ENCODE data around the gene UBE2L6.
A peak's percentile ranks its signal among the peaks of the same experiment; 100 is the strongest.

Gene UBE2L6

DNA sequence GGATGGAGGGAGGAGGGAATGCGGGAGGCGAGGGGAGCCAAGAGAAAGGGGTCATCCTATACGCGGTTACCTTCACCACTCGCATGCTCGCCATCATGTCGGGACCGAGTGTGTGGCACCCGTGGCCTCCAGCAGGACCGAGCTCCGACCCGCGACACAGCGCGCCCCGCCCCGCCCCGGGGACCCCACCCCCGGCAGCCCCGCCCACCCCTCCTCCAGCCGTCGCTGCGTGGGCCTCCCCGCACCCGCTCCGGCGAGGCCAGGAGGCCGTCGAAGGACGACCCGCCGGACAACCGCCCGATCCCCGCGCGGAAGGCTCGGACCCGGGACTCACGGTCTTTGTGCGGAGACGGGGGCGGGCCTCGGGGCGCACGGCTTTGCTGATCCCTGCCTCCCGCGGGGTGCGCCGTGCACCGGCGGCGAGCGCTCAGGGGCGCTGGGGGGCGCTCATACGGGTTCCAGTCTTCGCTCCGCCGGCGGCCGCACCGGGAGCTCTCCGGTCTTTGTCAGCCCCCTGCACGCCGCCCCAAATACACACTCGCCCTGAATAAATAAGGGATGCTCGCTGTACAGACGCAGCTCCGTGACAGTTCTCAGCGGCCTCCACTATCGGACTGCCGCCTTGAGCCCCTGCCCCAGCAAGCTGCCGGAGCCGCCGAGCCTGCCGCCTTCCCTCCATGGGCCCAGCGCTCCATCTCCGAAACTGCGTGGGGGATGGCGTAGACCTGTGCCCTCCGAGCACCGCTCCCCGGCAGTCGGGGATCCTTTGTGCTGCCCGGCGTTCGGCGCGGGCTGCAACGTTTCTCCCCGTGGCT, at the start of gene UBE2L6:
Gene UBE2L6, minus strand, starts transcription at position 158 of the 815 bp plus-strand sequence. Its CDS starts 61 bp downstream, at position 97.
- peak; percentile 56 for DNase-seq (ENCODE audit: low spot score)

DNA sequence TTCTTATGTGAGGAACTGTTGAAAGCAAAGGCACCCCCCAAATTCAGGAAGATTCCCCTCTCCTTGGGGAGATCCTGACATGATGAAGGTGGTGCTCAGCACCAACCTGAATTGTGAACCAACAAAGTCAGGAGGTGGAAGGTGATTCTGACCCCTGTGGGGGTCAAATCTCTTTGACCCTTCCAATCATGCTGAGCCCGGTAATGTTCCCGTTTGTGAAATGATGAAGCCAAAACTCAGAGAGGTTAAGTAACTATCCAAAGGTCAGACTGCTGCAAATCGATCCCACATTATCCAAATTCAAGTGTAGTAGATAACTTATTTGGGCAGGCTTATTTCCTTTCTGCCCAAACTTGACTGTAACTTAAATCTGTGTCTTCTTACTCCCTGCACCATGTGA, 49.1 kb upstream of the UBE2L6 start:
- DNase-seq (ENCODE audit: low spot score) = no peak

DNA sequence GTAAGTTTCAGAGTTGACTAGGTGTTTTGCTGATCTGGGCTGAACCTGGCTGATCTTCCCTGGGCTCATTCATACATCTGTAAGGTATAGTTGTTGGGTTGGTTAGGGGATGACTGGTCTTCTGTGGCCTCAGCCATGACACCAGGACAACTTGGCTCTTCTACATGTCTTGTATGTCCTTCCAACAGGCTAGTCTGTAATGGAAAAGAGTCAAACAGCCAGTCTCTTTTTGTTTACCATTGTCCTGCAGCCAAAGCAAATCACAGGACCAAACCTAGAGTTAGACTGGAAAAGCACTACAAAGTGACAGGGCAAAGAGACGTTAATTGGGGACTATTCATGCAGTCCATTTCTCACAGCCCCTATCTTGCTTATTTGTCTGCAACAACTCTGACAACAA, 47.8 kb upstream of the UBE2L6 start:
- no peak for DNase-seq (ENCODE audit: low spot score)

DNA sequence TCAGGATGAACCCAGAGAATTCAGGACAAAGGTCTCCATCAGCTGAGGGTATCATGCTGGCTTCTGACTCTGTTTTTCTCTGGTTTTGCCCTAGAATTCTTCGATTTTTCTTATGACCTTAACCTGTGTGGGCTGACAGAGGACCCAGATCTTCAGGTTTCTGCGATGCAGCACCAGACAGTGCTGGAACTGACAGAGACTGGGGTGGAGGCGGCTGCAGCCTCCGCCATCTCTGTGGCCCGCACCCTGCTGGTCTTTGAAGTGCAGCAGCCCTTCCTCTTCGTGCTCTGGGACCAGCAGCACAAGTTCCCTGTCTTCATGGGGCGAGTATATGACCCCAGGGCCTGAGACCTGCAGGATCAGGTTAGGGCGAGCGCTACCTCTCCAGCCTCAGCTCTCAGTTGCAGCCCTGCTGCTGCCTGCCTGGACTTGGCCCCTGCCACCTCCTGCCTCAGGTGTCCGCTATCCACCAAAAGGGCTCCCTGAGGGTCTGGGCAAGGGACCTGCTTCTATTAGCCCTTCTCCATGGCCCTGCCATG, 46.8 kb upstream of the UBE2L6 start:
- no peak for DNase-seq (ENCODE audit: low spot score)

DNA sequence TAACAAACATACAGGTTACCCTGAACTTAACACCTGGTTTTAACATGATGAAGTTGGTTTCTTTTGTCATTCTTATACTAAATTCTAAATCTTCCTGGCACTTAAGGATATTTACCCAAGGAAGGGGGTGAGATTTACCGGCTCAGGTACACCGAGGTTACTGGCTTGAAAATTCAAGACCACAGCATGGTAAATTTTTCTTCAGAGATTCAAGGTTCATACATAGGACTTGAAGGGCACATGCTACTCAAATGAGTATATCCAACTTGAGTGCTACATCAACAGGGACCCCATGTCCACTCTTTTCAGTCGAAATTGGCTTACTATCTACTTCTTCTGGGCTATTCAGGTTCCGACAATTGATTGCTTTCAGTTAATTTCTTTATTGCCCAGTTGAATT, 42.7 kb upstream of the UBE2L6 start:
- no peak for DNase-seq (ENCODE audit: low spot score)

DNA sequence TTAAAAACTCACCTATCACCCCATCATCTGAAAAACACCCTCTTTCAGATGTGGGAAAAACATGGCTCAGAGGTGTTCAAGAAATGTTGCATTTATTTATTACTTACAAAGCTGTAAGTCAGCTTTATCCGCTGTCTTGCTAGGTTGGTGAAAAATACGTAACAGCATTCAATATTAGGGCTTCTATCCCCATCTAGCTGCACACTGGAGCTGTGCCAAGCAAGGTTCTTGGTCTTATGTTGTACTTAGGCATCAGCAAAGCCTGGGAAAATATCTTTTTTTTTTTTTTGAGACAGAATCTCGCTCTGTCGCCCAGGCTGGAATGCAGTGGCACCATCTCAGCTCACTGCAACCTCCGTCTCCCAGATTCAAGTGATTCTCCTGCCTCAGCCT, 37.6 kb upstream of the UBE2L6 start:
- no peak for DNase-seq (ENCODE audit: low spot score)

DNA sequence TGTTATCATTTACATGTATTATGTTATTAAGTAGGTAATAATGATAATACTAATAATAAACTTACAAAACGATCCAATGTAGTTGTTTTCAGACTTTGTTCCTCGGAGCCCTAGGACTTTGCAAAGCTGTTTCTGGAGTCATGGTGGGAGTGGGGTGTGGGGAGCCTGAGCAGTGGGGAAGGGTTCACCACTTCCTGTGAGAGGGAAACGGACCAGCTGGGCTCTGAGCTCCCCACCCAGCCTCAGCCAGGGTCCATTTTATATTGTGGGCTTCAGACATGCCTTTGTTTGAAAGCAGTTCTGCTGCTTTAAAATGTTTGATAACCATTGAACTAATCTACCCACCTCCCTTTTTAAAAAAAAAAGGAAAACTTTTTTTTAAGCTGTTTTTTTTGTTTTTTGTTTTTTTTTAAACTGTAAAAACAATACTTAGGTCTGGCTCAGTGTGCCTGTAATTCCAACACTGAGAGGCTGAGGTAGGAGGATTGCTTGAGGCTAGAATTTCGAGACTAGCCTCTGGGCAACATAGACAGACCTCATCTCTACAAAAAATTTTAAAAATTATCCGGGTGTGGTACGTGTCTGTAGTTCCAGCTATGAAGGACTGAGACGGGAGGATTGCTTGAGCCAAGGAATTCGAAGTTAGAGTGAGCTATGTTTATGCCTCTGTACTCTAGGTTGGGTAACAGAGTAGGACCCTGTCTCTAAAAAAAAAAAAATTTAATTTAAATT, 37.0 kb upstream of the UBE2L6 start:
- DNase-seq (ENCODE audit: low spot score) = no peak

DNA sequence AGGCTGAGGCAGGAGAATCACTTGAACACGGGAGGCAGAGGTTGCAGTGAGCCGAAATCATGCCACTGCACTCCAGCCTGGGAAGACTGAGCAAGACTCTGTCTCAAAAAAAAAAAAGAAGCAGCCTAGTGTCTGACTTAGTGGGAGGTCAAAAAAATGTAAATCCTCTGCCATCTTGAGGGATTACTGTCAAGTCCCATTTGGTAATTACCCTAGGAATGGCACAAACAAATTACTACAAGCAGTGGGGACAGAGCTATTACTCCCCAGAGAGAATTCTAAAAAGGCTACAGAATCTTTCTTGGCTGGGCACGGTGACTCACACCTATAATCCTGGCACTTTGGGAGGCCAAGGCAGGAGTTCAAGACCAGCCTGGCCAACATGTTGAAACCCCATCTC, 33.8 kb upstream of the UBE2L6 start:
- no peak for DNase-seq (ENCODE audit: low spot score)

DNA sequence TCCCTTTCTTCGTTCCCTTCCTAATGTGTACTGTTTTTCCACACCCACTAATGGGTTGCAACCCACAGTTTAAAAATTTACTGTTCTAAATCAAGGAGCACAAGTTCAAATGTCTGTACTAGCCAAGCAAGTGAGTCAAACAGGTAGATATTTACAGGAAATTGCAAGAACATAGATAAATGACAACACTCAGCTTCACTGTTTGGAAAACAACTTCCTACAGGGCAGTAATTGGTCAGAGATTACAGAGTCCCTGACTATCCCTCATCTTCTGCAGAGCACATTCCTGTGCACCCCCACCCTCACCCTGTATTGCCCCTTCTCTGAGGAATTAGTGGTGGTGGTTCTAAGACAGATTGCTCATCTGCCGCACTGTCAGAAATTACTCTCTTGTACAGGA, 31.9 kb upstream of the UBE2L6 start:
- DNase-seq (ENCODE audit: low spot score) = no peak

DNA sequence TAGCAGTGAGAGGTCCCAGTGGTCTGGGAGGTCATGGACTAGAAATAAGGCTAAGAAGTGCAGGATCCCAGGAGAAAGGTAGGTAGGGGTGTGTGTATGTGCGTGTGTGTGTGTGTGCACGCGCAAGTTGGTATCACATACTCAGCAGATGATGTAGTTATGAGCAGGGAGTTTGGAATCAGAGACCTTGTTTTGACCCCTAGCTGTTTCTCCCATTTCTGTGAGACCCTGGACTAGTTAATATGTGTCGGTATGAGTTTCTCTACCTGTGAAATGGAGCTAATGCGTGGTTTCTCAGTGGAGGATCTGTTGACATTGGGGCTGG, 31.3 kb upstream of the UBE2L6 start:
- DNase-seq (ENCODE audit: low spot score) = no peak

DNA sequence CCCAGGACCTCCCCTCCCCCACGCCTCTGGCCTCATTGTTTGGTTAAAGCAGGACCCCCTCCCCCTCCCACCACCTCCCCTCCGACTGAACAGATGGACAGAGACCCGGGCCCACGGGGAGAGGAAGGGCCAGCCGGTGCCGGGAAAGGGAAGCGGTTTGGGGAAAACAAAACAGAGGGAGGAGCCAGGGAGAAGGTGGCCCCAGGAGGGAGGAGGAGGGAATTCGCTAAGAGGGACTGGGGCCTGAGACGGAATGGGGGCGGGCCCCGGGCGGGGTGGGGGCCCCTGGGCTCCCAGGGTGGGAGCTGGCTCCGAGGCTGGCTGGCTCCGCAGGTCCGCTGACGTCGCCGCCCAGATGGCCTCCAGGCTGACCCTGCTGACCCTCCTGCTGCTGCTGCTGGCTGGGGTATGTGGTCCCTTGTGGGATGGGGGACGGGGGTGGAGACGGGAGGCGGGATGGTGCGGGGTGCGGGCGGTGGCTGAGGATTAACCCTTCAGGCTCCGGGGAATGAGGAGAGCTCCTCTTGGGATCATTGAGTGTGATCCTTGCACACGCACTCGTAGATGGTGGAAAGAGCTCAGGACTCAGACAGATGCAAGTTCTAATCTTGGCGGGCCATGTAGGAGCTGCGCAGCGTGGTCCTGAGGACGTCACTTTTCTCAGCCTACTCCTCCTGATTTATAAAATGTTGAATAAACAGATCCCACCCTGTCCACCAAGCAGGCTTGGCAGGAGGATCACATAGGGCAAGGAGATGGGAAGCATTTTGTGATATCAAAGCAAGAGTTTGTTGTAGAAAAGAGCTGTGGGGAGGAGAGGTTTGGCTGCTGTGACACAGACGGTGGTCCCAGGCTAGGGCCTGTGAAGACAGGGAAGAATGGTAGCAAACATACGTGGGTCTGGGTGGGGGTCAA, 30.7 kb upstream of the UBE2L6 start:
- no peak for DNase-seq (ENCODE audit: low spot score)

DNA sequence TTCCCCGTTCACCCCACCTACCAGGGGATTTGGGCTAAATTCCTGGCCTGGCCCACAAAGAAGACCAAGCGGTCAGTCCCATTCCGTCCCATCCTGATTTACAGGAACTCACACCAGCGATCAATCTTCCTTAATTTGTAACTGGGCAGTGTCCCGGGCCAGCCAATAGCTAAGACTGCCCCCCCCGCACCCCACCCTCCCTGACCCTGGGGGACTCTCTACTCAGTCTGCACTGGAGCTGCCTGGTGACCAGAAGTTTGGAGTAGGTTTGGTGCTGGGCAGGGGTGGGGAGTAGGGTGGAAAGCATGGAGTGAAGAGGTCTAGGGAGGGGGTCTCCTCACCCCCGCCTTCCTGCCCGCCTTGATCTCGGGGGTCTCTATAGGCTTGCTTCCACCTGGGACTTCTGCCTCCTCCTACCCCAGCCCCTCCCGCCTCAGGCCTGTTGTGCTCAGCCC, 30.0 kb upstream of the UBE2L6 start, which contains the start of gene SERPING1:
Gene SERPING1, plus strand, starts transcription at position 225 of the 455 bp plus-strand sequence. CDS start 586 bp downstream, outside the sequence.
- no peak for DNase-seq (ENCODE audit: low spot score)

DNA sequence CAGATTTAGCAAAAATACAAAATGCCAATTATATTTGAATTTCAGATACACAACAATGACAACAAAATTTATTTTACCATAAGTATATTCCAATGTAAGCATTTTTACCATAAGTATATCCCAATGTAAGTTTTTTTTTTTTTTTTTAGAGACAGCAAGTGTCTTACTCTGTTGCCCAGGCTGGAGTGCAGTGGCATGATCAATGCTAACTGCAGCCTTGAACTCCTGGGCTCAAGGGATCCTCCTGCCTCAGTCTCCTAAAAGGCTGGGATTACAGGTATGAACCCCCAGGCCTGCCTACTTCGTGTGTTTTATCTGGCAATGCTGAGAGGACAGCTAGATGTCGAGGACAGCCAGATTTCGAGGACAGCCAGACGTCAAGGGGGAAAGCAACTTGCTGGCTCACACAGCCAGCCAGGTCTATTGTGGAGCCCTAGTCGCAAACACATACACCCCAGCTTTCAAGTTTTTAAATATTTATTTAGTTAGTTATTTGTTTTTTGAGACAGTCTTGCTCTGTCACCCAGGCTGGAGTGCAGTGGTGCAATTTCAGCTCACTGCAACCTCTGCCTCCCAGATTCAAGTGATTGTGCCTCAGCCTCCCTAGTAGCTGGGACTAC, 28.9 kb upstream of the UBE2L6 start:
- DNase-seq (ENCODE audit: low spot score) = no peak

DNA sequence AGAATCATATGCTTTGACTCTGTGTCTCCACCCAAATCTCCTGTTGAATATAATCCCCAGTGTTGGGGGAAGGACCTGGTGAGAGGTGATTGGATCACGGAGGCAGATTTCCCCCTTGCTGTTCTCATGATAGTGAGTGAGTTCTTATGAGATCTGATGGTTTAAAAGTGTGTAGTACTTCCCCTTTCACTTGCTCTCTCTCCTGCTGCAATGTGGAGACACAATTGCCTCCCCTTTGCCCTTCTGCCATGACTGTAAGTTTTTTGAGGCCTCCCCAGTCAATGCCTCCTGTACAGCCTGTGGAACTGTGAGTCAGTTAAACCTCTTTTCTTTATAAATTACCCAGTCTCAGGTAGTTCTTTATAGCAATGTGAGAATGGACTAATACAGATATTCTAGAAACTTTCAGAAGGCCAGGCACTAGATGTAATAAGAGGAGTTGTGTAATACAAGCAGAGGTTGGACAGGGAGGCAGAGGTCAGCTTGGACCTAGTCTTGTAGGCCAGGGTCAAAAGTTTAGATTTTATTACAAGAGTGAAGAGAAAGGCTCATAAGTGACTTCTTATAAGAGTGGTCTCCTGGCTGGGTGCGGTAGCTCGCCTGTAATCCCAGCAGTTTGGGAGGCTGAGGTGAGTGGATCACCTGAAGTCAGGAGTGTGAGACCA, 20.7 kb upstream of the UBE2L6 start:
- no peak for DNase-seq (ENCODE audit: low spot score)

DNA sequence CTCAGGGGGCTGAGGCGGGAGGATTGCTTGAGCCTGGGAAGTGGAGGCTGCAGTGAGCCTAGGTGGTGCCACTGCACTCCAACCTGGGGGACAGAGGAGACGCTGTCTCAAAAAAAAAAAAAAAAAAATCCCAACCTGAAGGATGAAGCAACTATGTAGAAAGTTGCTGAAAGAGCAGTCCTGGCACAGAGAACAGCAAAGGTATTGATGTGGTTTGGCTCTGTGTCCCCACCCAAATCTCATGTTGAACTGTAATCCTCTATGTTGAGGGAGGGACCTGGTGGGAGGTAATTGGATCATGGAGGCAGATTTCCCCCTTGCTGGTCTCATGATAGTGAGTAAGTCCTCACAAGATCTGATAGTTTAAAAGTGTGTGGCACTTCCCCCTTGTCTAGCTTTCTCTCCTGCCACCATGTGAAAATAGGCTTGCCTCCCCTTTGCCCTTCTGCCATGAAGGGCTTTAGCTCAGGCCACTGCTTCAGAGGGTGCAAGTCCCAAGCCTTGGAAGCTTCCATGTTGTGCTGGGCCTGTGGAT, 19.3 kb upstream of the UBE2L6 start:
- DNase-seq (ENCODE audit: low spot score) = no peak

DNA sequence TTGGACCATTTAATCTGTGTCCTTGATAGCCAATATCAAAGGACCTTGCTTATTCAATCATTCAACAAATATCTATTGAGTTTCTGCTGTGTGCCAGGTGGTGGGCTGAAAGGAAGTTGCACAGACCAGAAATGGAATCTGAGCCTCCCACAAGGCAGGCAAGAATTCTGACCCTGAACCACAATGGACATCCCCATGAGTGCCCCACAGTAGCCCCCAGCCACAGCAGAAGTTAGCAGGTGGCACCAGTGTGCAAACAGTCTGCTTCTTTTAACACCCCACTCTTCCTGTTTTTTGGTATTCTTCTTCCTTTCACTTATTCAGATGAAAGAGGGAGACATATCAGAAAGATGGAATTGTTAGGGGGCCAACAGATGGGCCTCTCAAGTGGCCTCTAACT, 17.8 kb upstream of the UBE2L6 start:
- no peak for DNase-seq (ENCODE audit: low spot score)

DNA sequence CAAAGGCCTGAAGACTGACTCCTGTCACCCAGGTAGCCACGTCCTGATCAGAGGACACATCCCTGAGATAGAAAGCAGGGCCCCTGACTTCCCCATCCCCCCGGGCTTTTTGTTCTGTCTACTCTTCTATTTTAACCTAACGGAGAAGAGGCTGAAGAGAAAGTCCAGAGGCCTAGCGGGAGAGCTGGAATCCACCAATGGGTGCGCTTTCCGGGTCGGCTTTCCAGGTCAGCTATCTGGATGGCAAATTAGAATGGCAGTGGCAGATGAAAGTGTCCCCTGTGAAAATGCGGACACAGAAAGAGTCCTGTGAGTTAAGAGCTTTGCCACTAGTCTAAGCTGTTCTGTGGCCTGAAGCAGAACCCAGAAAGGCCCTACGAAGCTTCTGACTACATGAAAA, 16.9 kb upstream of the UBE2L6 start:
- no peak for DNase-seq (ENCODE audit: low spot score)

DNA sequence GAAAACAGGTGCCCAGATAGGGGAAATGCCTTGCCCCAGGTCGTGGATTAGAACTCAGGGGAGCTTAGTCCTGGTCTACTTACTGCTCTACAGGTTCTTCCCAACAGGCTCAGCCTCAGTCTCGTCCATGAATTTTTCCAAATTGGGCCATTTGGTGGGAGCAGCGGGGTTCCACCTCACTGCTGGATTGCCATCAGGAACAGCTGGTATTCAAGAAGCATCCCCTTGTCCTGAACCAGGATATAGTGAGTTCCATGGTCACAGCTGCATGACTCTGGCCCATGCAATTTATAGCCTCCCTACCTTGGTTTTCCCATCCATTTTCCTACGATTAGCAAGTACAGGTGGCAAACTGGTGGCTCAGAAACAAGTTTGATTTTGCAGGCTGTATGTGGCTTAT, 6.6 kb upstream of the UBE2L6 start:
- no peak for DNase-seq (ENCODE audit: low spot score)

DNA sequence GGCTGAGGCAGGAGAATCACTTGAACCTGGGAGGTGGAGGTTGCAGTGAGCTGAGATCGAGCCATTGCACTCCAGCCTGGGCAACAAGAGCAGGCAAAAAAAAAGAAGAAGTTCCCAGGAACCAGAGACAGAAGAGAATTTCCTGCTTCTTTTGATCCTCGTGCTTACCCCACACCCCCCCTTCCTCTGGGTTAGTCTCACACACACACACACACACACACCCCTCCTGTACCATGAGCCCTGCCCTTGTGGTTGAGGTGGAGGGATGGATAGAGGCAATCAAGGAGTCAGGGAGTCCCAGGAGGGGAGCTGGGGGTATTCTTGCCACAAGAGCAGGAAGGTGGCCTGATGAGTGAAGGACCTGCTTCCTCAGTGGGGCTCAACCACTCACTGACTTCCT, 4.1 kb upstream of the UBE2L6 start:
- DNase-seq (ENCODE audit: low spot score) = no peak

DNA sequence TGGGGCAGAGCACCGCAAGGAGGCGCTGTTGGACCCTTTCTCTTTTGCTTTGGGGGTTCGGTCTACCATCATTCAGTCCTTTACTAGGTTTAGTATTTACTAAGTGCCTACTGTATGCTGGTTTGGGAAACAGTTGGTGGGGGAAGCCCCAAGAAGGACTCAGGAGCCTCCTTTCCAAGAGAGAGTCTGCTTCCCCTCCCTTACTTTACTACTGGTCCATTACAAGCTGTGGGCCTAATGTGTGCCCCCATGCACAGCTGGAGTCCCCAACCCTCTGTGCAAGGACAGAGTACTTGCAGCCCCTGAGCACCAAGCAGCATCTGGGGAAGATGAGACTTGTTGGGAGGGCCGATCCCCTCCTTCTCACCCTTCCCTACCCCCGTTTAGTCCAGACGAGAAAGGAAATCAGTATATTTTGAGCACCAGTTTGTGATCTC, 876 bp upstream of the UBE2L6 start:
- peak; percentile 90 for DNase-seq (ENCODE audit: low spot score)

Data from CD4-positive, alpha-beta T cell treated with Interleukin-2 at 100 ng/mL for 4 hours (primary cell).